ENCODE results near the gene TAF3.

DNA sequence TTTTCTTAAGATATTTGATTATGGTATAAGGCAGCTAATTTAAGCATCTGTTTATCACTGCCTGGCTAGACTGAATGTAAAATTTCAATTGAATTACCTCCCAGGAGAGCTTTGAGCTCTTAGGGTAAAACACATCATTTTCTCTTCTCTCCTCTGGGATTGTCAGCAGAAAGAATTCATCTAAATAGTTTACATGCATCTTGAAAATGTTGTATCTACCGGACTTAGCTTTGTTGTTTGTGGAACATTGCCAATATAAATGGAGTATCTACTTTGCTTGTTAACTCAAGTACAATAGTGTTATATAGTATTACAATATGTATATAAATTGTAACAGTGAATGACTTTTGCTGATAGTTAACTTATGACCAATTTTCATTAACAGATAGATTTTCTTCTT lies 73.3 kb downstream of the TAF3 start:
- TF ChIP-seq, protein P1, sequence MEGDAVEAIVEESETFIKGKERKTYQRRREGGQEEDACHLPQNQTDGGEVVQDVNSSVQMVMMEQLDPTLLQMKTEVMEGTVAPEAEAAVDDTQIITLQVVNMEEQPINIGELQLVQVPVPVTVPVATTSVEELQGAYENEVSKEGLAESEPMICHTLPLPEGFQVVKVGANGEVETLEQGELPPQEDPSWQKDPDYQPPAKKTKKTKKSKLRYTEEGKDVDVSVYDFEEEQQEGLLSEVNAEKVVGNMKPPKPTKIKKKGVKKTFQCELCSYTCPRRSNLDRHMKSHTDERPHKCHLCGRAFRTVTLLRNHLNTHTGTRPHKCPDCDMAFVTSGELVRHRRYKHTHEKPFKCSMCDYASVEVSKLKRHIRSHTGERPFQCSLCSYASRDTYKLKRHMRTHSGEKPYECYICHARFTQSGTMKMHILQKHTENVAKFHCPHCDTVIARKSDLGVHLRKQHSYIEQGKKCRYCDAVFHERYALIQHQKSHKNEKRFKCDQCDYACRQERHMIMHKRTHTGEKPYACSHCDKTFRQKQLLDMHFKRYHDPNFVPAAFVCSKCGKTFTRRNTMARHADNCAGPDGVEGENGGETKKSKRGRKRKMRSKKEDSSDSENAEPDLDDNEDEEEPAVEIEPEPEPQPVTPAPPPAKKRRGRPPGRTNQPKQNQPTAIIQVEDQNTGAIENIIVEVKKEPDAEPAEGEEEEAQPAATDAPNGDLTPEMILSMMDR (IDR thresholded peaks at IDR 0.05) = no peak
- TF ChIP-seq POLR2A (IDR thresholded peaks at IDR 0.05) = no peak
